Loucy (cell line): ENCODE data around the gene CLCN2.

Experiments used
- H2AFZ ChIP-seq: fragments of 200-600 bp; sonication (generic); 2 replicates; pipeline ENCODE4 v1.6.0; 2016; ENCODE audit warnings: antibody characterized with exemption, mild to moderate bottlenecking, low read length, moderate library complexity
- H3F3A ChIP-seq: fragments of 200-600 bp; 2 replicates; pipeline ENCODE4 v1.6.0; 2016; ENCODE audit warnings: antibody characterized with exemption, low read depth, mild to moderate bottlenecking
- H3K27me3 ChIP-seq: fragments of 200-600 bp; sonication (generic); 2 replicates; pipeline ENCODE4 v1.6.1; 2014; ENCODE audit warnings: low read length, mild to moderate bottlenecking; ENCODE audit not compliant: insufficient read depth, poor library complexity, severe bottlenecking
- H3K36me3 ChIP-seq: fragments of 200-600 bp; sonication (generic); 2 replicates; pipeline ENCODE4 v1.6.1; 2016; ENCODE audit warnings: low read length; ENCODE audit not compliant: insufficient read depth
- H3K4me1 ChIP-seq: fragments of 200-600 bp; sonication (generic); 2 replicates; pipeline ENCODE4 v1.5.1; 2014; ENCODE audit warnings: low read length, mild to moderate bottlenecking; ENCODE audit not compliant: insufficient read depth, poor library complexity, severe bottlenecking
- H3K4me2 ChIP-seq: fragments of 200-600 bp; sonication (generic); 2 replicates; pipeline ENCODE4 v1.6.0; 2014; ENCODE audit warnings: antibody characterized with exemption, low read length, low read depth, mild to moderate bottlenecking; ENCODE audit not compliant: poor library complexity, severe bottlenecking
- H3K4me3 ChIP-seq: fragments of 200-600 bp; sonication (generic); 2 replicates; pipeline ENCODE4 v1.5.1; 2014; ENCODE audit warnings: low read length, mild to moderate bottlenecking, mixed read lengths; ENCODE audit not compliant: poor library complexity, severe bottlenecking
- H3K79me2 ChIP-seq: fragments of 200-600 bp; sonication (generic); 2 replicates; pipeline ENCODE4 v1.6.1; 2014; ENCODE audit warnings: low read length; ENCODE audit not compliant: insufficient read depth
- H3K9ac ChIP-seq: fragments of 200-600 bp; sonication (generic); 2 replicates; pipeline ENCODE4 v1.6.0; 2014; ENCODE audit warnings: mild to moderate bottlenecking, low read depth, low read length, moderate library complexity; ENCODE audit not compliant: poor library complexity, severe bottlenecking
- H3K9me2 ChIP-seq: fragments of 200-600 bp; sonication (generic); replicated peaks from 2 replicates; pipeline ENCODE4 v1.6.1; 2016; ENCODE audit warnings: low read depth, low read length, mixed read lengths
- H3K9me3 ChIP-seq: fragments of 200-600 bp; sonication (generic); 2 replicates; pipeline ENCODE4 v1.6.1; 2014; ENCODE audit warnings: mild to moderate bottlenecking, antibody characterized with exemption, low read length, low read depth; ENCODE audit not compliant: insufficient read depth
- H4K20me1 ChIP-seq: fragments of 200-600 bp; sonication (generic); 2 replicates; pipeline ENCODE4 v1.6.0; 2014; ENCODE audit warnings: antibody characterized with exemption, low read length, mild to moderate bottlenecking; ENCODE audit not compliant: insufficient read depth, poor library complexity, severe bottlenecking
- EZH2phosphoT487 ChIP-seq: fragments of 200-600 bp; IDR thresholded peaks from 2 replicates; pipeline ENCODE4 v1.6.1; 2018; ENCODE audit warnings: antibody characterized with exemption, mild to moderate bottlenecking, moderate library complexity, borderline replicate concordance
- TF ChIP-seq, protein P1 (sequence below): fragments of 200-600 bp; sonication (generic); conservative IDR thresholded peaks from 2 replicates; pipeline ENCODE4 v1.5.1; 2014; ENCODE audit warnings: mild to moderate bottlenecking, antibody characterized with exemption, low read length

The CLCN2 gene

DNA sequence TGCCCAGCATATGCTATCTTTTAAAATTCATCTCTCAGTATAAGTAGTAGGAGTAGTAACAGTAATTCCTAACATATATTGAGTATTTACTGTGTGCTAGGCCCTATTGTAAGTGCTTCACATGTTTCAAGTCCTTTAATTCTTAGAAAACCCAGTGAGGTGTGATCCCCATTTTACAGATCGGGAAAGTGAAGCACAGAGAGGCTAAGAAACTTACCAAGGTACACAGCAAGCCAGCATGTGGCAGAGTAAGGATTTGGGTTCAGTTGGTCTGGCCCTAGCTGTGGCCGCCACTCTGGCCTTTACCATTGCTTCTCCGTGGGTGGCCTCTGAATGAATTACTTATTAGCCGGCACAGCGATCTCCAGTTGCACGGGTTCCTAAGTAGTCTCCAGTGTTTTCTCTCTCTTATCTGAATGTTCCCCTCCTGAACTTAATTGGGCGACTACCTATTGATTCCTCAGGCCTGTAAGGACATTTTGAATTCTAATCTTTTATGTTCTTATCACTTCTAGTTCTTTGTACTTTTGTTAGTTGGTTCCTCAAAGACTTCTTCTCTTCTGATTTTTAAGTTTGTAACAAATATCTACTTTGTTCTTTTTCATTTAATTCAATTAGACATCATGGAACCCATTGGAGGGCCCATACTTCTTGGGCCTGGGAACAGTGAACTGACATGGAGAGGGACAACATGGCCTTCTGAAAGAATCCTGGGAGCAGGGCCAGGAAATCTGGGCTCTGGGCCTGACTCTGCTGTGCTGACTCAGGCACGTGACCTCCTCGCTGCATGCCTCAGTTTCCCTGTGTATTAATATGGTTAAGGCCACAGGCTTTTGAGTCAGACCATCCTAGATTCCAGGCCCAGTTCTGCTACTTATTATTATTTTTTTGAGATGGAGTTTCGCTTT is 11.6 kb downstream of the CLCN2 start:
- Histone ChIP-seq H2AFZ (no peak overlapping the region), H3K9ac (no peak overlapping the region), H3K9me3 (no peaks in the 10 kb centered on the region), H3K4me1 (no peaks in the 10 kb centered on the region), H3K4me3 (no peak overlapping the region), H3K9me2 (no peaks in the 10 kb centered on the region), H3K79me2 (no peaks in the 10 kb centered on the region), H3K36me3 (no peaks in the 10 kb centered on the region), H3K27me3 (no peaks in the 10 kb centered on the region), H3K4me2 (no peak overlapping the region), H4K20me1 (no peaks in the 10 kb centered on the region), H3F3A (no peaks in the 10 kb centered on the region)
- TF ChIP-seq EZH2phosphoT487: no peak
- TF ChIP-seq, protein P1, sequence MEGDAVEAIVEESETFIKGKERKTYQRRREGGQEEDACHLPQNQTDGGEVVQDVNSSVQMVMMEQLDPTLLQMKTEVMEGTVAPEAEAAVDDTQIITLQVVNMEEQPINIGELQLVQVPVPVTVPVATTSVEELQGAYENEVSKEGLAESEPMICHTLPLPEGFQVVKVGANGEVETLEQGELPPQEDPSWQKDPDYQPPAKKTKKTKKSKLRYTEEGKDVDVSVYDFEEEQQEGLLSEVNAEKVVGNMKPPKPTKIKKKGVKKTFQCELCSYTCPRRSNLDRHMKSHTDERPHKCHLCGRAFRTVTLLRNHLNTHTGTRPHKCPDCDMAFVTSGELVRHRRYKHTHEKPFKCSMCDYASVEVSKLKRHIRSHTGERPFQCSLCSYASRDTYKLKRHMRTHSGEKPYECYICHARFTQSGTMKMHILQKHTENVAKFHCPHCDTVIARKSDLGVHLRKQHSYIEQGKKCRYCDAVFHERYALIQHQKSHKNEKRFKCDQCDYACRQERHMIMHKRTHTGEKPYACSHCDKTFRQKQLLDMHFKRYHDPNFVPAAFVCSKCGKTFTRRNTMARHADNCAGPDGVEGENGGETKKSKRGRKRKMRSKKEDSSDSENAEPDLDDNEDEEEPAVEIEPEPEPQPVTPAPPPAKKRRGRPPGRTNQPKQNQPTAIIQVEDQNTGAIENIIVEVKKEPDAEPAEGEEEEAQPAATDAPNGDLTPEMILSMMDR: no peak

DNA sequence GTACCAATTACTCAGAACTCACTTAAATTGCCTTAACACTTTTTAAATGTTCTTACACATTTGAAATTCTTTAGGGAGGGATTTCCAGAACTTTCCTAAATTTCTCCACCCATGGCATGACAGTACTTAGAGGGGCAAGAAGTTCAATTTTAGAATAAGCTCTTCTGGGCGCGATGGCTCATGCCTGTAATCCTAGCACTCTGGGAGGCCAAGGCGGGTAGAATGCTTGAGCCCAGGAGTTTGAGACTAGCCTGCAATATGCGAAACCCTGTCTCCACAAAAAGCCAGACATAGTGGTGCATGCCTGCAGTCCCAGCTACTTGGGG is 13.4 kb downstream of the CLCN2 start:
- TF ChIP-seq EZH2phosphoT487: no peak
- TF ChIP-seq, protein P1: no peak
- no peaks in the 10 kb centered on the region for H3K9me3 ChIP-seq
- H3K36me3 ChIP-seq: no peaks in the 10 kb centered on the region
- no peak overlapping the region for H2AFZ ChIP-seq
- no peaks in the 10 kb centered on the region for H3F3A ChIP-seq
- H3K9ac ChIP-seq: no peak overlapping the region
- no peak overlapping the region for H3K4me3 ChIP-seq
- no peaks in the 10 kb centered on the region for H4K20me1 ChIP-seq
- no peaks in the 10 kb centered on the region for H3K4me1 ChIP-seq
- H3K4me2 ChIP-seq: no peak overlapping the region
- no peaks in the 10 kb centered on the region for H3K27me3 ChIP-seq
- no peaks in the 10 kb centered on the region for H3K9me2 ChIP-seq
- no peaks in the 10 kb centered on the region for H3K79me2 ChIP-seq

DNA sequence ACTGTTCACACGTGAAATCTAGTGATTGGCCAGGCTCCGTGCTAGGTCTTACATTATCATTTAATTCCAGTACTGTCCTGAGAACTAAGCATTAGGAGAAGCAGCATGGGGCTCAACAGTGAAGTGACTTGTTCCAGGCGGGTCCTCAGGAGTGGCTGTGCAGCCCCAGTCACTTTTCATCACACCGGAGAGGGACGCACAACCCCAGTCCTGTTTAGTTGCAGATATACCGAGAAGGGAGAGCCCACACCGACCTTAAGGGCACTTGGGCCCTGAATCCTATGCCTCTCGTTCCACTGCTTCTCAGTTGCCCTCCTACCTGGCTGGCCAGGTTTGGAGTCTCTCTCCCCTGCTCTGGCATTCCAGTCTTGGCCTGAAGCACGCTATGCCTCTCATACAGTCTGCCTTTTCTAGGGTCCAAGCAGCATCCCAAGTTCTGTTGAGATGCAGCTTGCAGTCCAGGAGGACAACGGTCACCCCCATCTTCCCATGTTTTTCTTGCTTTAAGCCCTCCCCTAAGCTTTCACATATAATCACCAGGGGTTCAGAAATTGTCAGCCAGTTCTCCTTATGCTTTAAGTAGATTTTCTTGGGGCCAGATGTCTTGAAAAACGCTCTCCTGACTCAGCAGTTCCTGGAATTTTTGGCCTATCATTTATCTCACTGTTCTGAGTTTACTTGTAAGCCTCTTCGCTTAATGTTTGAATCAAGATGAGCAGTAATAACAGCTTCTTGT is 13.9 kb downstream of the CLCN2 start:
- no peaks in the 10 kb centered on the region for H3K4me1 ChIP-seq
- no peak overlapping the region for H2AFZ ChIP-seq
- H3K4me3 ChIP-seq: no peak overlapping the region
- H4K20me1 ChIP-seq: no peaks in the 10 kb centered on the region
- H3K9me3 ChIP-seq: no peaks in the 10 kb centered on the region
- H3K79me2 ChIP-seq: no peaks in the 10 kb centered on the region
- H3F3A ChIP-seq: no peaks in the 10 kb centered on the region
- H3K9me2 ChIP-seq: no peaks in the 10 kb centered on the region
- H3K9ac ChIP-seq: no peak overlapping the region
- no peak overlapping the region for H3K4me2 ChIP-seq
- H3K36me3 ChIP-seq: no peaks in the 10 kb centered on the region
- no peaks in the 10 kb centered on the region for H3K27me3 ChIP-seq
- TF ChIP-seq, protein P1: no peak
- TF ChIP-seq EZH2phosphoT487: no peak
